HEK293 (cell line): ENCODE results near the gene PIBF1.
"Not testable (repeated sequence)": the region's sequence is repeated elsewhere in the genome, so short reads cannot be mapped to it uniquely, and the experiment has no call there.

ENCODE experiments used
- CTCF ChIA-PET: fragments of 350-600 bp; formaldehyde crosslinking; extraction: SDS; loops from one replicate; lab custom pipeline; 2021; ENCODE audit warnings: antibody characterized with exemption; lab: Yijun Ruan, JAX
- POLR2A ChIA-PET: fragments of 300-600 bp; formaldehyde crosslinking; extraction: SDS; loops from one replicate; lab custom pipeline; 2020; ENCODE audit warnings: antibody characterized with exemption, inconsistent platforms; lab: Yijun Ruan, JAX
- H3K27ac ChIP-seq: fragments of 200-500 bp; sonication (Bioruptor generic); 2 replicates; pipeline ENCODE4 v1.5.1; 2014; ENCODE audit warnings: low read depth, low read length, control low read depth, inconsistent platforms; ENCODE audit errors: extremely low read depth
- H3K36me3 ChIP-seq, 2 experiments: fragments of 200-500 bp in 1 of 2; sonication (Bioruptor generic) in 1 of 2; 1 replicate in 1 of 2; 2 replicates in 1 of 2; pipeline ENCODE4 v1.5.1; 2014 to 2017; ENCODE audit warnings: inconsistent platforms in 2 of 2, low read length in 2 of 2; ENCODE audit not compliant: control insufficient read depth in 2 of 2, insufficient read depth in 1 of 2
- H3K4me1 ChIP-seq: fragments of 200-500 bp; sonication (Bioruptor generic); 2 replicates; pipeline ENCODE4 v1.5.1; 2014; ENCODE audit warnings: mild to moderate bottlenecking, low read length, inconsistent platforms; ENCODE audit not compliant: control insufficient read depth, insufficient read depth
- H3K4me3 ChIP-seq: 2 replicates; pipeline ENCODE4 v1.5.1; 2011; ENCODE audit warnings: low read depth, mild to moderate bottlenecking, control low read depth, low read length, moderate library complexity
- H3K9me3 ChIP-seq: fragments of 200-500 bp; sonication (Bioruptor generic); 2 replicates; pipeline ENCODE4 v1.5.1; 2014; ENCODE audit warnings: low read depth, low read length, inconsistent platforms; ENCODE audit not compliant: control insufficient read depth, insufficient read depth
- EGR2 ChIP-seq: fragments of 450-650 bp; formaldehyde crosslinking; IDR thresholded peaks from 2 replicates; pipeline ENCODE4 v1.5.1; 2016; ENCODE audit warnings: low read depth, missing biosample characterization, missing genetic modification characterization
- GLI2 ChIP-seq: fragments of 450-650 bp; formaldehyde crosslinking; IDR thresholded peaks from 2 replicates; pipeline ENCODE4; 2017; ENCODE audit warnings: missing biosample characterization, missing genetic modification characterization, low read depth, borderline replicate concordance
- GLIS2 ChIP-seq: fragments of 450-650 bp; formaldehyde crosslinking; IDR thresholded peaks from 2 replicates; pipeline ENCODE4 v1.5.1; 2016; ENCODE audit warnings: missing biosample characterization, missing genetic modification characterization
- SP3 ChIP-seq: fragments of 450-650 bp; formaldehyde crosslinking; IDR thresholded peaks from 2 replicates; pipeline ENCODE4 v1.5.1; 2016; ENCODE audit warnings: missing biosample characterization, missing genetic modification characterization
- WT1 ChIP-seq: fragments of 450-650 bp; formaldehyde crosslinking; IDR thresholded peaks from 2 replicates; pipeline ENCODE4 v1.5.1; 2016; ENCODE audit warnings: missing biosample characterization, missing genetic modification characterization
- ZBTB8A ChIP-seq: fragments of 450-650 bp; formaldehyde crosslinking; IDR thresholded peaks from 2 replicates; pipeline ENCODE4 v1.5.1; 2016; ENCODE audit warnings: missing biosample characterization, missing genetic modification characterization
- ZNF146 ChIP-seq: fragments of 450-650 bp; formaldehyde crosslinking; IDR thresholded peaks from 2 replicates; pipeline ENCODE4 v1.5.1; 2016; ENCODE audit warnings: missing biosample characterization, missing genetic modification characterization
- ZNF248 ChIP-seq: fragments of 450-650 bp; formaldehyde crosslinking; IDR thresholded peaks from 2 replicates; pipeline ENCODE4 v1.5.1; 2017; ENCODE audit warnings: missing biosample characterization, missing genetic modification characterization
- ZNF324 ChIP-seq: fragments of 450-650 bp; formaldehyde crosslinking; IDR thresholded peaks from 2 replicates; pipeline ENCODE4 v1.5.1; 2016; ENCODE audit warnings: missing biosample characterization, missing genetic modification characterization
- ZNF391 ChIP-seq: fragments of 450-650 bp; formaldehyde crosslinking; IDR thresholded peaks from 2 replicates; pipeline ENCODE4 v1.5.1; 2016; ENCODE audit warnings: low read depth, missing biosample characterization, missing genetic modification characterization, borderline replicate concordance
- ZNF600 ChIP-seq: fragments of 450-650 bp; formaldehyde crosslinking; IDR thresholded peaks from 2 replicates; pipeline ENCODE4 v1.5.1; 2016; ENCODE audit warnings: missing biosample characterization, missing genetic modification characterization
- ZNF624 ChIP-seq: fragments of 450-650 bp; formaldehyde crosslinking; IDR thresholded peaks from 2 replicates; pipeline ENCODE4 v1.5.1; 2017; ENCODE audit warnings: missing biosample characterization, missing genetic modification characterization
- ZNF830 ChIP-seq: fragments of 450-650 bp; IDR thresholded peaks from 2 replicates; pipeline ENCODE4 v1.5.0; 2018; ENCODE audit warnings: missing biosample characterization, missing genetic modification characterization, low read depth, mild to moderate bottlenecking, moderate library complexity
- TF ChIP-seq, protein P1 (sequence below): fragments of 450-650 bp; formaldehyde crosslinking; IDR thresholded peaks from 2 replicates; pipeline ENCODE4 v1.5.1; 2016; ENCODE audit warnings: missing biosample characterization, missing genetic modification characterization
- TF ChIP-seq, protein P2 (sequence below): fragments of 450-650 bp; formaldehyde crosslinking; optimal IDR thresholded peaks from 2 replicates; pipeline ENCODE3; 2016; ENCODE audit warnings: missing biosample characterization, mild to moderate bottlenecking, missing genetic modification characterization
- TF ChIP-seq, protein P3 (sequence below): IDR thresholded peaks from 2 replicates; pipeline ENCODE4 v1.6.1; 2011; ENCODE audit warnings: mild to moderate bottlenecking, low read depth, low read length, borderline replicate concordance

The PIBF1 gene

DNA sequence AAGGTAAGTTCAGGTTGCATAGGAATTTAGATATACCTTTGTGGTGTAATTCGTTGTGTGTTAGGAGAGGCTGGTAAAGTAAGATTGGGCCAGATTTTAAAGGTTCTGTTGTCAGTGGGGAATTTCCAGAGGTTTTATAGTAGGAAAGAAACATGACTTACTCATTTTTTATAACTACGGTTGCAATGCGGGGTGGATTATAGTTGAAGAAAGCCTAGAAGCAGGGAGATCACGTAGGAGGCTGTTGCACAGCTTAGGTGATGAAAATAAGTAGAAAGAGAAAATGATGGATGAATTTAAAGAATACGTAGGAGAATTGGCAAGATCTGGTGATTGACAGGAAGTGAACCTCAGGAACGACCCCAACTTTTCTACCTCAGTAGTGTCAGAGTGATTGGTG lies 61.1 kb downstream of the PIBF1 start:
- ChIA-PET CTCF (interaction anchor here (0.8 kb wide), 1 partner anchor 864 kb away, joined by 3 read pairs; no protein-coding TSS in a partner anchor), POLR2A (no interaction called here)
- no peak overlapping the region for H3K4me3 ChIP-seq
- TF ChIP-seq ZBTB8A (tag by site-specific recombination) (no peak), ZNF830 (tag by site-specific recombination) (no peak)
- TF ChIP-seq, protein P1, sequence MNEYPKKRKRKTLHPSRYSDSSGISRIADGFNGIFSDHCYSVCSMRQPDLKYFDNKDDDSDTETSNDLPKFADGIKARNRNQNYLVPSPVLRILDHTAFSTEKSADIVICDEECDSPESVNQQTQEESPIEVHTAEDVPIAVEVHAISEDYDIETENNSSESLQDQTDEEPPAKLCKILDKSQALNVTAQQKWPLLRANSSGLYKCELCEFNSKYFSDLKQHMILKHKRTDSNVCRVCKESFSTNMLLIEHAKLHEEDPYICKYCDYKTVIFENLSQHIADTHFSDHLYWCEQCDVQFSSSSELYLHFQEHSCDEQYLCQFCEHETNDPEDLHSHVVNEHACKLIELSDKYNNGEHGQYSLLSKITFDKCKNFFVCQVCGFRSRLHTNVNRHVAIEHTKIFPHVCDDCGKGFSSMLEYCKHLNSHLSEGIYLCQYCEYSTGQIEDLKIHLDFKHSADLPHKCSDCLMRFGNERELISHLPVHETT (tag by site-specific recombination), result no peak
- no peak overlapping the region for H3K27ac ChIP-seq
- peaks cover 0 to 57% of the 10 kb centered on the region in 2 experiments; a peak in 2 of 3 replicates for H3K36me3 ChIP-seq
- H3K4me1 ChIP-seq, result no peaks in the 10 kb centered on the region
- no peaks in the 10 kb centered on the region for H3K9me3 ChIP-seq

DNA sequence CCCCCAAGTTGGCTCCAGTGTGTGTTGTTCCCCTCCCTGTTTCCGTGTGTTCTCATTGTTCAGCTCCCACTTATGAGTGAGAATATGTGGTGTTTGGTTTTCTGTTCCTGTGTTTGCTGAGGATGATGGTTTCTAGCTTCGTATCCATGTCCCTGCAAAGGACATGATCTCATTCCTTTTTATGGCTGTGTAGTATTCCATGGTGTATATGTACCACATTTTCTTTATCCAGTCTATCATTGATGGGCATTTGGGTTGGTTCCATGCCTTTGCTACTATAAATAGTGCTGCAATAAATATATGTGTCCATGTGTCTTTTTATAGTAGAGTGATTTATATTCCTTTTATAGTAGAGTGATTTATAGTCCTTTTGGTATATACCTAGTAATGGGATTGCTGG lies 63.2 kb downstream of the PIBF1 start:
- CTCF ChIA-PET, POLR2A ChIA-PET, H3K4me1 ChIP-seq, H3K9me3 ChIP-seq, H3K27ac ChIP-seq, H3K4me3 ChIP-seq: not testable (repeated sequence)
- TF ChIP-seq ZNF146 (tag by site-specific recombination), result peak; percentile 68
- H3K36me3 ChIP-seq, result peaks cover 0 to 65% of the 10 kb centered on the region in 2 experiments; a peak in 2 of 3 replicates

DNA sequence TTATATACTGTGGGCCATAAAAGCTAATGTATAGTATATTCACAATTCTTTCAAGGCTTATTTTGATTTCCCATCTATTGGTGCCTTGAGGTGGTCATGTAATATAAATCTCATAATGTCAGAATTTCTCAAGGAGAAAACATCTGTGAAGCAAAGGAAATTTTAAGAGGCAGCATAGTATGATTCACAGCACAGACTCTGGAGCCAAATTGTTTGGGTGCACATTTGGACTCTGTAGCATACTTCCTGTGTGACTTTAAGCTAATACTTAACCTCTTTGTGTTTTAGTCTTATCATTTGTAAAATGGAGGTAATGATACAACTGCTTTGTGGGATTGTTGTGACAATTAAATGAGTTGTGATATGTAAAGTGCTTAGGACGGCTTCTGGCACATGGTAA lies 67.6 kb downstream of the PIBF1 start:
- H3K9me3 ChIP-seq, result no peaks in the 10 kb centered on the region
- no peaks in the 10 kb centered on the region for H3K4me1 ChIP-seq
- CTCF ChIA-PET, result interaction anchor here (1.2 kb wide), 1 partner anchor 10 kb away, joined by 8 read pairs; no protein-coding TSS in a partner anchor
- POLR2A ChIA-PET, result no interaction called here
- no peak overlapping the region for H3K27ac ChIP-seq
- no peak overlapping the region for H3K4me3 ChIP-seq
- H3K36me3 ChIP-seq, result peaks cover 0 to 74% of the 10 kb centered on the region in 2 experiments; a peak in 2 of 3 replicates
- TF ChIP-seq ZNF600 (tag by site-specific recombination) (no peak), GLIS2 (no peak), ZNF248 (tag by site-specific recombination) (no peak), ZNF624 (tag by site-specific recombination) (no peak), GLI2 (tag by site-specific recombination) (no peak), SP3 (tag by site-specific recombination) (no peak), WT1 (tag by site-specific recombination) (no peak), EGR2 (no peak), ZNF324 (tag by site-specific recombination) (no peak), ZNF391 (tag by site-specific recombination) (no peak)
- TF ChIP-seq, protein P2, sequence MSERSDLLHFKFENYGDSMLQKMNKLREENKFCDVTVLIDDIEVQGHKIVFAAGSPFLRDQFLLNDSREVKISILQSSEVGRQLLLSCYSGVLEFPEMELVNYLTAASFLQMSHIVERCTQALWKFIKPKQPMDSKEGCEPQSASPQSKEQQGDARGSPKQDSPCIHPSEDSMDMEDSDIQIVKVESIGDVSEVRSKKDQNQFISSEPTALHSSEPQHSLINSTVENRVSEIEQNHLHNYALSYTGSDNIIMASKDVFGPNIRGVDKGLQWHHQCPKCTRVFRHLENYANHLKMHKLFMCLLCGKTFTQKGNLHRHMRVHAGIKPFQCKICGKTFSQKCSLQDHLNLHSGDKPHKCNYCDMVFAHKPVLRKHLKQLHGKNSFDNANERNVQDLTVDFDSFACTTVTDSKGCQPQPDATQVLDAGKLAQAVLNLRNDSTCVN (tag by site-specific recombination), result no peak
- TF ChIP-seq, protein P3, sequence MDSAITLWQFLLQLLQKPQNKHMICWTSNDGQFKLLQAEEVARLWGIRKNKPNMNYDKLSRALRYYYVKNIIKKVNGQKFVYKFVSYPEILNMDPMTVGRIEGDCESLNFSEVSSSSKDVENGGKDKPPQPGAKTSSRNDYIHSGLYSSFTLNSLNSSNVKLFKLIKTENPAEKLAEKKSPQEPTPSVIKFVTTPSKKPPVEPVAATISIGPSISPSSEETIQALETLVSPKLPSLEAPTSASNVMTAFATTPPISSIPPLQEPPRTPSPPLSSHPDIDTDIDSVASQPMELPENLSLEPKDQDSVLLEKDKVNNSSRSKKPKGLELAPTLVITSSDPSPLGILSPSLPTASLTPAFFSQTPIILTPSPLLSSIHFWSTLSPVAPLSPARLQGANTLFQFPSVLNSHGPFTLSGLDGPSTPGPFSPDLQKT, result no peak
